Cortex of kidney (tissue), 1 donor: ENCODE data around the gene SDK1.
"Not testable (repeated sequence)": the region's sequence is repeated elsewhere in the genome, so short reads cannot be mapped to it uniquely, and the experiment has no call there.

Source experiments
- DNase-seq: peaks from one replicate; lab custom pipeline; 2025; lab: John Stamatoyannopoulos, UW

The SDK1 gene

DNA sequence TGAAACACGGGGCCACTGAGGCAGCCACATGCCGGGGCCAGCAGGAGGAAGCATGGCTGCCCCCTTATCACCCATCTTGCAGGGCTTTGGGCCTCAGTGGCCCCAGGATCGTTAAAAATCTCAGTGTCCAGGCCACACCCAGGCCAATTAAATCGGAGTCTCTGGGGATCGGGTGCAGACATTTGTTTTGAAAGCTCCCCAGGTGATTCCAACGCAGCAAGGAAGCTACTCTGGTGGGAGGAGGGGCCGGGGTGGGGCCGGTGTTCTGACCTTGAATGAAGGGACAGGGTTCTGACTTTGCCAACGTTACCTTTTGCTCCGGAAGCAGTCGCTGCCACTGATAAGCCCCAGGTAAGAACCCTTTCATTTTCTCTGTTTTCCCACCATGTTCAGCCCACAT, 968.7 kb downstream of the SDK1 start:
- DNase-seq = no peak

DNA sequence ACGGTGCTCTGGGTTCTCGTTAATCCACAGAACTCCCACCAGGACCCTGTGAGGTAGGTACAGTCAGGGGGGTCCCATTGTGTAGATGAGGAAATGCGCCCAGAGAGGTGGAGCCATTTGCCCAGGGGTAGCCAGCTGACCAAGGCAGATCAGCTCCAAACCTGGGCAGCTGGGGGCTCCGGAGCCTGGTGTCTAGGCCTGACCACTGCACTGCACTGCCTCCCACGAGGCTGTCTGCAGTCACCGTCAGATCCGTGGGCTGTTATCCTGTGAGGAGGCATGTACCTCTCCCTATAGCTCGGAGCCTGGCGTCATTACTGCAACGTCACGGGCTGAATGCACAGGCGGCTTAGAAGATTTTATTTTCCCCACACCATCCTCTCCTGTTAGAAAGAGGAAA, 969.2 kb downstream of the SDK1 start:
- no peak for DNase-seq

DNA sequence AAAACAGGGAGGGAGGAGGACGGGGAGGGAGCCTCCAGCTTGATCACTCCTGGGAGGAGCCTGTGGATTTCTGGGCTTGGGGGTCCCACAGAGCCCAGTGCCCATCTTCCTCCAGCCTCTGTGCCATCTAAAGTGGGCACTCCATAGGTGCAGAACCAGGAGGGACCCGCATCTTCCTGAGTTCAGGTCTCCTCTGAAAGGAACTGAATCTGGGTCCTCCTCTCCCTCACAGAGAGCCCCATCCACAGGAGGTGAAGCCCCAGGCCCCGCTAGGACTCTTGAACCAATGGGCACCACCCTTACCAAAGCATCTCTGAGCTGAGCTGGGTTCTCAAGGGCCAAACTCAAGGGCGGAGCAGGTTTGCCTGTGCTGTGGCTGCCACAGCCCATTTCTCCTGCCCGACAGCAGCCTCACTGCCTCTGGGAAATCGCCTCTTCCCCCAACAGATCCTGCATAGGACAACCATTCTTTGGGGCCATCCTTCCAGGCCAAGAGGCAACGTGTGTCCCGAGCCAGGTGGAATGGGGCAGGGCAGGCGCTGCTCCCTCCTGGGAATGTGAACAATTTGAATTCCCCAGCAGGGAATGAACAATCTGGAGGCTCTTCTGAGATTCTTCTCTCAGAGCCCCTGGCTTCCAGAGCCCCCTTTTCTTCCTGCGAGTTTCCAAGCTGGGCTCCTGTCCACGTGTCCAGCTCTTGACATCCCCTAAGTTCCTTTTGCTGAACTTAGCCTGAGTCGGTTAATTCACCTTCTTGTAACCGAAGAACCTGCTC, 970.1 kb downstream of the SDK1 start:
- no peak for DNase-seq

DNA sequence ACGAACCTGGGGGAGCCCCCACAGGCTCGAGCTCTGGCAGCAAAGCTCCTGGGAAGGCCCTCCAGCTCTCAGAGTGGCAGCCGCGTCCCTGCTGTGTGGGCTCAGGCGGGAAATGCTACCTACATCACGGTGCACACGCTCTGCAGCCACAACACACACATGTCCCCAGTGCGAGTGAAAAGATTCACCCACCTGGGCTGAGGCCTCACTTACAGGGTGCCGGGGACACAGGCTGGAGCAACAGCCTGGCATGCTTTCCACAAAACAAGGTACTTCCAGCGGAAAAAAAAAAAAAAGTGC, 970.6 kb downstream of the SDK1 start:
- DNase-seq = no peak

DNA sequence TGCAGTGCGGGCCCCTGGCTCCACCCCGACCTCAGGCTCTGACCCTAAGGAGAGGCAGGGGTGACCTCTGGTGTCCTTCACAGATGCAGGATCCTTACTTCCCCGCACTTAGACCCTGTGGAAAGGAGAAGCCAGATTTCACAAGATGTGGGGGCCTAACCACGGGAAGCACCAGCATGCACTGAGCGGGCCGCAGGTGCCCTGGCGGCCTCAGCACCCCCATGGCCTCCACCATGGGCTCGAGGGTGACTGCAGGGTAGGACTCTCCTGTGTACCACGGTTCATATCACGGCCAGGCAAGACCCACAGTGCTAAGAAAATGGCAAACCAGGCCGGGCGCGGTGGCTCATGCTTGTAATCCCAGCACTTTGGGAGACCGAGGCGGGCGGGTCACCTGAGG, 971.1 kb downstream of the SDK1 start:
- no peak for DNase-seq

DNA sequence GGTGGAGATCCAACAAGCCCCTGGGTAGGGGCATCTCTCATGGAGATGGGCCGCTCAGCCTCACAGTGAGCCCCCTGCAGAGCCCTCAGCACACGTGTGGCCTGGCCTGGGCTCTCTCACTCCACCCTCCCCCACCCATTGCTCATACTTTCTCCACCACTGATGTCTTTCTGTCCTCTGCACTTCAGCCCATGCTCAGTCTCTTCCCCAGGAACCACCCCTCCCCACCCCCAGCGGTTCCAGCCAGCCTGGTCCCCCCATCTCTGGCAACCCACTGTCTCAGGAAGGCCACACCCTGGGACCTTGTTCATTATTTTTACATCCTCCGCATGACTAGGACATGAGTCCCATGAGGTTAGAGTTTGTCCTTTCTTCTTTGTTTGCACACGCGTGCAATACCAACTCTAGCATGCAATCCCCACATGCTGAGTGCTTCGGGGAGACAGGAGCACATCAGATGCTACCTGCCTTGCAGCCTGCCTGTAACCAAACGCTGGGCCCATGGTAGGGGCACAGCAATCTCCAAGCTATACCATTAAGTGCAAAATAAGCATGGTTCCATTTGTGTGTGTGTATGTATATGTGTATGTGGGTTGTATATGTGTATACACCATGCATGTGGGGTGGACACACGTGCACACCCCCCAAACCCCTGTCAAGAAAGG, 972.6 kb downstream of the SDK1 start:
- DNase-seq = no peak

DNA sequence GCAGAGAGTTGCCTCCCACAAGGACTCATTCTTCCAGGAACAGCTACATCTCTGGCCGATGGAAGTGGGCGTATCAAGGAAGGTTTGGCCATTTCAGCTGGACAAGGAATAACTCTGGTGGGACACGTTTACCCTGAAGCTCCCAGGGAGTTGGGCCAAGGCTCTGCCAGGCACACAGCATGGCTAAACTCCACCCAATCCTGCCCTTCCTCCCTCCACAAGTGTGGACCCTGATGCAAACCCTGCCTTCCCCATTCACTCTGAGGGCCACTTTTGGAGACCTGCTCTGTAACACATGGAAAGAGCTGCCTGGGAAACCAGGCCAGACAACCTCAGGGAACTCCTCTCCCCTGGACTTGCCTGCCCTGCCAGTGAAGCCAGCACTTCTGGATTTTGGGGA, 973.2 kb downstream of the SDK1 start:
- DNase-seq = no peak

DNA sequence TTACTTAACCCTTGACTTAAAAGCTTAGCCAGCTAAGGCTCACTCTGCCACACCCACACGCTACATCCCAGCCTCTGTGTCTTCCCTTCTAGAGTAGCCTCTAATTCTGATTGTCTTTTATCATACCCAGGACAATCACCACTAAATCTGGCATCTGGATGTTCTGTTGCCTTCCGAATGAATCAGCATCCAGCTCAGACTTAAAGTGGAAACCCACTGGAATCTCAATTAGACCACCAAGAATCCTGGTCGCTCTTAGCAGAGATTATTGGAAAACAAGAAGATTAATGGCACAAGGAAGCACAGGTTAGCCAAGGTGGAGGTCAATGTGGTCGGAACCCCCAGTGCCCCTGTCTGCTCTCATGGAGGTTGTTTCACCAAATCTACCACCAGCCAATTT, 976.9 kb downstream of the SDK1 start:
- DNase-seq = no peak

DNA sequence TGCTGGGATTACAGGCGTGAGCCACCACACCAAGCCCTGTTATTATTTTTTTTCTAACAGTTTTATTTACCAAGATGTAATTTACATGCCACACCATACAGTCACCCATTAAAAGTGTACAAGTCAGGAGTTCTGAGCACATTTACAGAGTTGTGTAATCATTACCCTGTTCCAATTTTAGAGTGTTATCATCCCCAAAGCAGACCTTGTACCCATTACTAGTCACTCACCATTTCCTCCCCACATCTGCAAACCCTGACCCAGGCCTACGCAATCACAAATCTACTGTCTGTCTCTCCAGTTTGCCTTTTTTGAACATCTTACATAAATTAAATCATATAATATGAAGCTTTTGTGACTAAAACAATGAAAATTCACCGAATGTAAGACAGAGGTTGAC, 978.2 kb downstream of the SDK1 start:
- no peak for DNase-seq

DNA sequence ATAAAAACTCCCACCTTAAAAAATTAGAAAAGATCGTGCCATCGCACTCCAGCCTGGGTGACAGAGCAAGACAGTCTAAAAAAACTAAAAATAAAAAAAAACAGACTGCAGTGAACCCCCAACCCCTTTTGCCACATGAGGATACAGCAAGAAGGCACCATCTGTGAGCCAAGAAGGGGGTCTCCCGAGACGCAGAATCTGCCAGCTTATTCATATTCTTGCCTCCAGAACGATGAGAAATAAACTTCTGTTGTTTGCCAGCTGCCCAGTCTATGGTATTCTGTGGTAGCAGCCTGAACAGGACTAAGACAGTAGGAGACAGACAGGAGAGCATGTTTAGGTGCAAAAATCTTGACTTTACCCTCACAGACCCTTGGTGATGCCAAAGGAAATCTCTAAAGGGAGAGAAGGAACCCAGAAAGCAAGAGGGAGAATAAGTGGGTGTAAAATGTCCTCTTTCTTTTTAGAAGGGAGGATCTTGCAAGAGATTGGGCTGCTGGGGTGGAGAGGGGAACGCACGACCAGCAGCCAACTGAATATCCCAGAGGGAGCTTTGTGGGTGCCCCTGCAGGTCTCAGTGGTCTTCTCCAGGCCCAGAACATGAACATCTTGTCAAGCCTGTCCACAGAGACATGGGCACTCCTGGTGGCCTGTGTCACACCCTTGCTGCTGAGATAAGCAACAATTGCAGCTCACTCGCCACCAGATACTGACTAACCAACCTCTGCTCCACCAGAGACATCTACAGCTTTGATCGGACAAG, 980.4 kb downstream of the SDK1 start:
- DNase-seq = no peak

DNA sequence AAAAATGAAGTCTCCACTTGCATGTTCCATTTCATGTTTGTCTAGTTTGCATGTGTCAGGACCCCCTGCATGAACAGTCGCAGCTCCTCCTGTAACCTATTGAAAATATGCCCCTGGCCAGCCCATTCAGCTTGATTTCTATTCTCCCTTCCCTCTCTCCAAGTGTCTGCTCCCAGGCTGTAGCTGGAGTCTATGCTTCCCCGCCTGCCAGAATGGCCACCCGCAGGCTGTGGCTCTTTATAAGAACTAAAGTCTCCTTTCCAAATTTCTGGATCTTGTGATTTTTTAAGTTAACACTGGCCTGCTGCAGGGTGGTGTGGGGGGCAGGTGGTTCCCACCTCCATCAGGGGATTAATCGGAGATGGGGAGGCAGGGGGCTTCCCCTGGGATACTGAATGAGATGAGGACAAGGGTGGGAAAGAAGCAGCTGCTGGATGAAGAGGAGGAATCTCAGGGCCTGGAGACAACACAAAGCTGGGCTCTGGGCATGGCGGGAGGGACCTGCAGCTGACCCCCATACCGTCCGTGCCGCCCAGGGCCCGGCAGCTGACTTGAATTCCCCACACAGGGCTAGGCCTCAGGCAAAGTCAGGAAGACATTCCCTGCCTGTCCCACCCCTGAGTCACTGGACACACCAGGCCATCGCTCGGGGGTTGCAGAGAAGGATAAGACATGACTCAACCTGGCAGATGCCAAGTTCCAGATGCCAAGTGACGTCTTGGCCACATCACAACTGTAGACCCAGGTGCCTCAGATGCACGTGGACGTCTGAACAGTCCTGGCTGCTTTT, 981.6 kb downstream of the SDK1 start:
- no peak for DNase-seq

DNA sequence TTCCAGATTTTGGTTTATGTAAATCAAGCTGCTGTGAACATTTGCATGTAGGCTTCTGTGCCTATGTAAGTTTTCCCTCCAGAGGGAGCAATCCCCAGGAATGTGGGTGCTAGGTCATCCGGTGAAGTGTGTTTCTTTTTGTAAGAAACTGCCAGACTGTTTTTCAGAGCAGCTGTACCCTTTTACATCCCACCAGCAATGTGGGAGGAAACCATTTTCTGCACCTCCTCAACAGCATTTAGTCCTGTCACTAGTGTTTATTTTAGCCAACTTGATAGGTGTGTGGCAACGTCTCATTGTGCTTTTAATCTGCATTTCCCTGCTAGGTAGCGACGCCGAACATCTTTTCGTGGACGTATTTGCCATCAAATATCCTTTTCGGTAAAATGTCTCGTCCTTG, 985.3 kb downstream of the SDK1 start:
- DNase-seq = no peak

DNA sequence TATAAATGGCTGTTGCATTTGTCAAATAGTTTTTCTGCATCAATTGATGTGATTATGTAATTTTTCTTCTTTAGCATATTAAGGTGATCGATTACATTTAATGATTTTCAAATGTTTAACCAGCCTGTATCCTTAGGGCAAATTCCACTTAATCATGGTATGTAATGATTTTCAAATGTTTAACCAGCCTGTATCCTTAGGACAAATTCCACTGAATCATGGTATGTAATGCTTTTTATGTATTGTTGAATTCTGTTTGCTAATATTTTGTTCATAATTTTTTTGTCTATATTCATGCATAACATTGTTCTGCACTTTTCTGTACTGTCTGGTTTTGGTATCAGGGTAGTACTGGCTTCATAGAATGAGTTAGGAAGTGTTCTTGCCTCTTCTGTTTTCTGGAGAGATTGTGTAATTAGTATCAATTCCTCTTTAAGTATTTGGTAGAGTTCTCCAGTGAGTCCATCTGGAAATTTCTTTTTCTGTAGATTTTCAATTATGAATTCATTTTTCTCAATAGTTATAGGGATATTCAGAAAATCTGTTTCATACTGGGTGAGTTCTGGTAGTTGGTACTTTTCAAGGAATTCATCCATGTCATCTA, 987.8 kb downstream of the SDK1 start:
- DNase-seq = no peak

DNA sequence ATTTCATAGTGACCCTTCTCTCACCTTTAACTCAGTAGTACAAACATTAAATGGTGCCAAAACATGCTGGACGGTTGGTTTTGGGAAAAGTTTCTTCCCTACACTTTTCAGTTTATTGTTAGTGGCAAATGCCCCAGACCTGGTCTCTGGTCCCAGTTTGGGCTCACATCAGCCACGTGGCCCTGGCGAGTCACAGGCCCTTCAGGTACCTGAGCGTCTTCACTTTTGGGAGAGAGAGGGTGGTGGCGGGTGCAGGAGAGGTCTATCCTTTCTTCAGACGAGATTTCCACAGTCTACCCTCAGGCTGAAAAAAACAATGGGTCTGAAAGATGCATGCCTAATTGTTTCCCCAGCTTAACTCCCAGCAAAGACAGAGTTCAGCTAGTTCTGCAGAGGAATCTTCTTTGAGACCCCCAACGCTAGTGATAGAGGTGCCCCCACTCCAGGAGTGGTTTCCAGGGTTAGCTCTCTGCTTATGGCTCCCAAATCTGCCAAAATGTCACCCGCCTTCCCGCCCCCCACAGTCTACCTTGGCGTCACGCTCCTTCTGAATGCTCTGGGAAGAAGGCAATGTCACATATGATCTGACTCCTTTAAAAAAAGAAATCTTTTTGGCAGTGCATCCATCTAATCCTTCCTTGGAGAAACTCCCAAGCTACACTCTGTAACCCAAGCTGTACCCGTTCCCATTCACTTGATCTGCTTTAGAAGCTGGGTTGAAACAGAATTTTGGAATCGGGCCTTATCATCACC, 996.3 kb downstream of the SDK1 start:
- no peak for DNase-seq

DNA sequence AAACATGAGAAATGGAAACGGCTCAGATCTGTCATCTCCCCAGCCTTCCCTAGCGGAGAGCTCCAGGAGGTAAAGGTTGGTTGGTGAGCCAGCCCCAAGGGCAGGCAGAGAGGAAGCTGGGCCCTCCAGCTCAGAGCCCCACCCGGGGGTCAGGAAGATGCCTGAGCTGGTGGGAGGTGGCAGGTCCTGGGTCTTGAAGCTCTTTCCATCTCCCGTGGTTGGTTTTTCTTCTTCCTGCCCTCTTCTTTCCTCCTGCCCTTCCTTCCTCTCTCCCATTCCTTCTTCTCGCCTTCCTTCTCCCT, 996.8 kb downstream of the SDK1 start:
- DNase-seq = no peak

DNA sequence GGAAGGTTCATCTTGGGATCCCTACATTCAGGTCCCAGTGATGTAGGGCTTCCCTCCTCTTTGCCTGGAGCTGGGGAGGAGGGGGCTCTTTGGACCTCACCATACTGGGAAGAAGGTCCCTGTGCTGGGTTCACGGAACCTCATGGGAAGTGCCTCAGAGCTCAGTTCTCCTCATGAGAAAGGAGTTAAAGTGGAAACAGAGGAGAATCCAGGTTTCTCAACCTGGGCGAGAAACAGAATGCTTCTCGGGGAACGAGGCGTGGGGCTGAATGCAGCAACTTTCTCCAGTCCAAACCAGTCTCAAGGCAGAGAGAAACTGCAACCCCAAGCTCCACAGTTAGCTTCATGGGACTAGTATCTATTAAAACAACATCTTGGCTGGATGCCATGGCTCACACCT, 998.4 kb downstream of the SDK1 start:
- DNase-seq = no peak

DNA sequence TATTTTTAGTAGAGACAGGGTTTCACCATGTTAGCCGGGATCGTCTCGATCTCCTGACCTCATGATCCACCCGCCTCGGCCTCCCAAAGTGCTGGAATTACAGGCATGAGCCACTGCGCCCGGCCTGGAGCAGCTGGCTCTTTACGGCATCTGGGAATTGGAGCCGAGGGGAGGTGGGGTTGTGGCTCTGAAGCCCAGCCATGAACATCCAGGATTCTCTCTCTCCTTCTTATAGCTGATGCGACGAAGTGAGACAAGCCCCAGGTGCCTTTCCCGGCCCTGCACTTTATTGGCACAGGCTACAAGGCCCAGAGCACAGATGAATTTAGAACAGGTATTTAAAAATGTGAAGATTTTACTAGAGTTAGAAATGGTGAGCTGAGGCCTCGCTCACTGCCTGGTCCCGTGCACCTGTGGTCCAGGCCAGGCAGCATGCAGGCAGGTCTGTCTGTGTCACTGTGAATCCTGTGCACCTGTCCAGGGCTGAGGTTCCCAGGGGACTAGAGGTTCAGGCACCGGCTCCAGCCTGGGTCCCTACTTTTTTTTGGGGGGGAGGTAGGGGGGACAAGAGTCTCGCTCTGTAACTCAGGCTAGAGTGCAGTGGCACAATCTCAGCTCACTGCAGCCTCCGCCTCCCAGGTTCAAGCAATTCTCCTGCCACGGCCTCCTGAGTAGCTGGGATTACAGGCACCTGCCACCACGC, 1001.3 kb downstream of the SDK1 start:
- no peak for DNase-seq

DNA sequence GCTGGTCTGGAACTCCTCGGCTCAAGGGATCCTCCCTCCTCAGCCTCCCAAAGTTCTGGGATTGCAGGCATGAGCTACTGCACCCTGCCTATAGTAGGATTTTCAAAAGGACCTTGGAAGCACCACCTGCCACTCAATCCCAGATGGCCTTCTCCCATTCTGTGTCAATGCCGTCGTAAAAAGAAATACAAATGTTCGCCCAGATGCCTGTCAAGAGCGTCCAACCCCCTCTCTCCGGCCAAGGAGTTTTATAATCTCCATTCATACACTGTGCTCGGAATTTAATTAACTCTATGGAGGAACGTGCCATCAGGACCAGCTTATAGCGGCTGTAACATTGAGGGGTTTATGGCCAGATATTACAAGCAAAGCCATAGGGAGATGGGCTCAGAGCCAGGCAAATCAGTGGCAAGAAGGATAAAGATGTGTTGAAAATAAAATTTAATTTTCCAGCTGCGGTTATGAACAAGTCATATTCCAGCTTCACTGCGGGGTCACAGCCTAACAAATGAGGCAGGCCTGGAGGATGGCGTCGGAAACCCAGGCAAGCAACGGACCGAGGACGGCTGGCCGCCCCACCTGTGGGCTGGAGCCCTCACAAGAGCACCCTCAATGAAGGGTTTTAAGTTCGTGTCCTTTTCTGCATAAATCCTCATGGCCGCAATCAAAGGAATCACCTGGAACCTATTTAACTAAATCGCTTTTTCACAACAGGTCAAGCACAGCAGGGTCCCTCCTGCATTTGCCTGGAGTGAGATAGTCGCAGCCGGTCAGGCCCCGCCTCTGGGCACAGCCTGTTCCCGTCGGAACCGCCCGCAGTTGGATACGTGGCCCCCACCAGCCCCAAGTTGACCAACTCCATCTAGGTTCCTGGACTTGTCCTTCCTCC, 1006.5 kb downstream of the SDK1 start:
- DNase-seq = no peak

DNA sequence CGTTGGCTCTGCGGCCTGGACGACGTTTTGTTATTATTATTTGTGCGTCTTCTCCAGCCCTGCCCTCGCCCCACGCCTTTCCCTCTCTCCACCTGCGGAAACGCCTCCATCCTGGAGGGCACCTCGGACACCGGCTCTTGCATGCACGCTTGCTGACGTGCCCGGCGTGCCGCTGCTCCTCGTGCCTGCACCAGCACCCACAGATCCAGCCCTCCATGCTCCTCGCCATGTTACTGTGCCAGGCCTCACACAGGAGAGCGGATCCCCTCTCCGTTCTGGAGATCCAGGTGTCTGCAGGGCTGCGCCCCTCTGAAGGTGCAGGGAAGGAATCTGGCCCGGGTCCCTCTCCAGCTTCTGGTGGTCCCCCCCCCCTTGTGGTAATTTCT, 1007.1 kb downstream of the SDK1 start:
- DNase-seq = no peak

DNA sequence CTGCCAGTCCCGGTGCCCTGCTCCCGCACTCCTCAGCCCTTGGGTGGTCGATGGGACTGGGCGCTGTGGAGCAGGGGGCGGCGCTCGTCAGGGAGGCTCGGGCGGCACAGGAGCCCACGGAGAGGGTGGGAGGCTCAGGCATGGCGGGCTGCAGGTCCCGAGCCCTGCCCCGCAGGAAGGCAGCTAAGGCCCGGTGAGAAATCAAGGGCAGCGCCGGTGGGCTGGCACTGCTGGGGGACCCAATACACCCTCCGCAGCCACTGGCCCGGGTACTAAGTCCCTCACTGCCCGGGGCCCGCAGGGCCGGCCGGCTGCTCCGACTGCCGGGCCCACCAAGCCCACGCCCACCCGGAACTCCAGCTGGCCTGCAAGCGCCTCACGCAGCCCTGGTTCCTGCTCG, 1012.9 kb downstream of the SDK1 start:
- not testable (repeated sequence) for DNase-seq
